ENCODE results near the gene KNG1.

The KNG1 gene

GRCh38 chr3:186787642-186788481 lies 70.7 kb downstream of the KNG1 start:
- no peak; the same call in 1 of the 2 replicates for TF ChIP-seq POLR2AphosphoS5 (IDR thresholded peaks at IDR 0.05; ENCODE audit: low read depth)
- no peak for TF ChIP-seq GABPA (IDR thresholded peaks at IDR 0.05; ENCODE audit: low read depth)
- TF ChIP-seq REST (IDR thresholded peaks at IDR 0.05; ENCODE audit: insufficient replicate concordance, low read depth) = no peak
- no peak for TF ChIP-seq SPI1 (IDR thresholded peaks at IDR 0.05; ENCODE audit: borderline replicate concordance, low read depth)
- TF ChIP-seq CTCF (IDR thresholded peaks at IDR 0.05; ENCODE audit: insufficient read depth, low read length) = no peak
- no peak for DNase-seq (ENCODE audit: low read depth in 1 of 2, low spot score in 1 of 2)
- Histone ChIP-seq H3K27ac (replicated peaks) (no peak overlapping the region), H3K27me3 (ENCODE audit: insufficient read depth, poor library complexity, severe bottlenecking) (no peaks in the 10 kb centered on the region), H3K4me3 (replicated peaks; ENCODE audit: insufficient read depth, low read length) (no peak overlapping the region; the same call in none of the 2 replicates)

- Histone ChIP-seq H3K27ac (replicated peaks) (no peak overlapping the region), H3K27me3 (ENCODE audit: insufficient read depth, poor library complexity, severe bottlenecking) (no peaks in the 10 kb centered on the region), H3K4me3 (replicated peaks; ENCODE audit: insufficient read depth, low read length) (no peak overlapping the region)
- no peak for DNase-seq (ENCODE audit: low read depth in 1 of 2, low spot score in 1 of 2)
- TF ChIP-seq SPI1 (IDR thresholded peaks at IDR 0.05; ENCODE audit: borderline replicate concordance, low read depth) = no peak
- peak; percentile 54; the same call in 1 of the 2 replicates for TF ChIP-seq POLR2AphosphoS5 (IDR thresholded peaks at IDR 0.05; ENCODE audit: low read depth)
Measured at GRCh38 chr3:186788482-186789370, 71.6 kb downstream of the KNG1 start.

DNA sequence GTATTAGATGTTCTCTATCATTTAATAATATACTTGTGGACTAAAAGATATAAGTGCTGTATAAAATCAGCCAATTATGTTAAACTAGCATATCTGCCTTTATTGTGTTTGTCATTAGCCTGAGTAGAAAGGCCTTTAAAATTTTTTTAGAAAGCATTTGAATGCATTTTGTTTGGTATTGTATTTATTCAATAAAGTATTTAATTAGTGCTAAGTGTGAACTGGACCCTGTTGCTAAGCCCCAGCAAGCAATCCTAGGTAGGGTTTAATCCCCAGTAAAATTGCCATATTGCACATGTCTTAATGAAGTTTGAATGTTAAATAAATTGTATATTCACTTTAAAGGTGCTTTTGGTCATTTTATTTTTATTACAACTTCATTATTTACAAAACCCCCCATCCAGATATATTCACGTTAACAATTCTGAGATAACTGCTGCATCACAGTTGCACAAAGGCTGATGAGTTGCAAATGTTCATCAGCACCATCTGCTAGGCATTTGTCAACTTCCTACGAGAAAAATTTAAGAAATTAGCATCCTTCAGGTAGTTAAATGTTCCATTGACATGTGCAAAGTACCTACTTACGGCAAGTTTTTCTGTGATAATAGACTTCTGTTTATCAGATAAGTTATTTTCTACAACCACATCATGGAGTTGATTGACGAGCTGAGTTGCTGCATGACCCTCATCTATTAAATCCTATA lies 72.5 kb downstream of the KNG1 start:
- no peak overlapping the region for H3K4me3 ChIP-seq (replicated peaks; ENCODE audit: insufficient read depth, low read length)
- TF ChIP-seq POLR2AphosphoS5 (IDR thresholded peaks at IDR 0.05; ENCODE audit: low read depth) (no peak; the same call in 1 of the 2 replicates), REST (IDR thresholded peaks at IDR 0.05; ENCODE audit: insufficient replicate concordance, low read depth) (no peak), CTCF (IDR thresholded peaks at IDR 0.05; ENCODE audit: insufficient read depth, low read length) (no peak), GABPA (IDR thresholded peaks at IDR 0.05; ENCODE audit: low read depth) (no peak), SPI1 (IDR thresholded peaks at IDR 0.05; ENCODE audit: borderline replicate concordance, low read depth) (no peak)
- H3K27ac ChIP-seq (replicated peaks) = no peak overlapping the region
- no peak for DNase-seq (ENCODE audit: low read depth in 1 of 2, low spot score in 1 of 2)
- no peaks in the 10 kb centered on the region for H3K27me3 ChIP-seq (ENCODE audit: insufficient read depth, poor library complexity, severe bottlenecking)

Data from HL-60 (cell line).